Measurements from ENCODE around the gene MAP3K8.

MAP3K8 gene

GRCh38 chr10:30499816-30500215 is 65.8 kb downstream of the MAP3K8 start:
- TF ChIP-seq TAF1 (IDR thresholded peaks at IDR 0.05; ENCODE audit: borderline replicate concordance, low read depth, low read length) (no peak), POLR2AphosphoS5 (IDR thresholded peaks at IDR 0.05; ENCODE audit: low read depth, low read length) (no peak), POLR2A (IDR thresholded peaks at IDR 0.05; ENCODE audit: low read depth, low read length) (no peak)
- FAIRE-seq: no peak
- no peak for DNase-seq (ENCODE audit: insufficient read length)

GRCh38 chr10:30500534-30500933 is 66.5 kb downstream of the MAP3K8 start:
- TF ChIP-seq TAF1 (IDR thresholded peaks at IDR 0.05; ENCODE audit: borderline replicate concordance, low read depth, low read length) (no peak), POLR2A (IDR thresholded peaks at IDR 0.05; ENCODE audit: low read depth, low read length) (no peak), POLR2AphosphoS5 (IDR thresholded peaks at IDR 0.05; ENCODE audit: low read depth, low read length) (no peak)
- FAIRE-seq (no peak), DNase-seq (ENCODE audit: insufficient read length) (no peak)

- TF ChIP-seq POLR2AphosphoS5 (IDR thresholded peaks at IDR 0.05; ENCODE audit: low read depth, low read length): no peak
- TF ChIP-seq TAF1 (IDR thresholded peaks at IDR 0.05; ENCODE audit: borderline replicate concordance, low read depth, low read length): no peak
- no peak for TF ChIP-seq POLR2A (IDR thresholded peaks at IDR 0.05; ENCODE audit: low read depth, low read length)
- DNase-seq (ENCODE audit: insufficient read length) (no peak), FAIRE-seq (no peak)
These were observed 67.0 kb downstream of the MAP3K8 start for GRCh38 chr10:30500963-30501504.

- FAIRE-seq (peak; percentile 92), DNase-seq (ENCODE audit: insufficient read length) (peak; percentile 29)
- TF ChIP-seq POLR2A (IDR thresholded peaks at IDR 0.05; ENCODE audit: low read depth, low read length) (no peak), POLR2AphosphoS5 (IDR thresholded peaks at IDR 0.05; ENCODE audit: low read depth, low read length) (no peak), TAF1 (IDR thresholded peaks at IDR 0.05; ENCODE audit: borderline replicate concordance, low read depth, low read length) (no peak)
These were observed 68.5 kb downstream of the MAP3K8 start for GRCh38 chr10:30502266-30503060.

- FAIRE-seq: no peak
- no peak for TF ChIP-seq TAF1 (IDR thresholded peaks at IDR 0.05; ENCODE audit: borderline replicate concordance, low read depth, low read length)
- no peak for TF ChIP-seq POLR2A (IDR thresholded peaks at IDR 0.05; ENCODE audit: low read depth, low read length)
- TF ChIP-seq POLR2AphosphoS5 (IDR thresholded peaks at IDR 0.05; ENCODE audit: low read depth, low read length): no peak
- DNase-seq (ENCODE audit: insufficient read length): no peak
These were observed 69.8 kb downstream of the MAP3K8 start for GRCh38 chr10:30503700-30504266.

GRCh38 chr10:30505543-30506298 is 71.7 kb downstream of the MAP3K8 start:
- FAIRE-seq (no peak), DNase-seq (ENCODE audit: insufficient read length) (no peak)
- TF ChIP-seq TAF1 (IDR thresholded peaks at IDR 0.05; ENCODE audit: borderline replicate concordance, low read depth, low read length): no peak

- FAIRE-seq: peak; percentile 14
- TF ChIP-seq TAF1 (IDR thresholded peaks at IDR 0.05; ENCODE audit: borderline replicate concordance, low read depth, low read length) (no peak), POLR2A (IDR thresholded peaks at IDR 0.05; ENCODE audit: low read depth, low read length) (no peak), POLR2AphosphoS5 (IDR thresholded peaks at IDR 0.05; ENCODE audit: low read depth, low read length) (no peak)
- no peak for DNase-seq (ENCODE audit: insufficient read length)
These were observed 75.5 kb downstream of the MAP3K8 start for GRCh38 chr10:30509508-30509907.

- FAIRE-seq: peak; percentile 93
- no peak for TF ChIP-seq POLR2A (IDR thresholded peaks at IDR 0.05; ENCODE audit: low read depth, low read length)
- no peak for TF ChIP-seq POLR2AphosphoS5 (IDR thresholded peaks at IDR 0.05; ENCODE audit: low read depth, low read length)
- no peak for TF ChIP-seq TAF1 (IDR thresholded peaks at IDR 0.05; ENCODE audit: borderline replicate concordance, low read depth, low read length)
- DNase-seq (ENCODE audit: insufficient read length): peak; percentile 23
These were observed 76.4 kb downstream of the MAP3K8 start for GRCh38 chr10:30510184-30510931.

- FAIRE-seq (peak; percentile 14), DNase-seq (ENCODE audit: insufficient read length) (no peak)
- TF ChIP-seq TAF1 (IDR thresholded peaks at IDR 0.05; ENCODE audit: borderline replicate concordance, low read depth, low read length) (no peak), POLR2AphosphoS5 (IDR thresholded peaks at IDR 0.05; ENCODE audit: low read depth, low read length) (no peak), POLR2A (IDR thresholded peaks at IDR 0.05; ENCODE audit: low read depth, low read length) (no peak)
These were observed 77.1 kb downstream of the MAP3K8 start for GRCh38 chr10:30510932-30511700.
